Thoracic aorta (tissue), 2 donors: ENCODE results near the gene BASP1. TPM values are rescaled to one million over a fixed set of nuclear protein-coding genes. Genes with fewer than 3 reads are reported as not detected.

Experiments used
- ATAC-seq: fragments of 150-250 bp; one replicate; pipeline ENCODE4 v1.8.0; 2017; ENCODE audit warnings: low read depth; ENCODE audit not compliant: insufficient number of reproducible peaks, low FRiP score
- DNase-seq: peaks from one replicate; pipeline ENCODE4 v3.0.0-alpha.2; 2020; ENCODE audit warnings: low spot score
- H3K27ac ChIP-seq, 2 donors: fragments of 200-600 bp; sonication (generic); 1 replicate in 1 of 2; 2 replicates in 1 of 2; pipeline ENCODE4 v1.5.1; 2016; ENCODE audit warnings: mild to moderate bottlenecking in 2 of 2, moderate library complexity in 2 of 2
- H3K27me3 ChIP-seq: fragments of 200-600 bp; sonication (generic); replicated peaks from 2 replicates; pipeline ENCODE4 v1.6.0; 2016; ENCODE audit warnings: mild to moderate bottlenecking; ENCODE audit not compliant: insufficient read depth
- H3K36me3 ChIP-seq: fragments of 200-600 bp; sonication (generic); one replicate; pipeline ENCODE4 v1.5.1; 2016
- H3K4me1 ChIP-seq, 2 donors: fragments of 200-600 bp; sonication (generic); 1 replicate in 1 of 2; 2 replicates in 1 of 2; pipeline versions ENCODE4 v1.5.1 to v1.6.0; 2016; ENCODE audit warnings: low read depth in 2 of 2, mild to moderate bottlenecking in 1 of 2; ENCODE audit not compliant: control insufficient read depth in 1 of 2
- H3K4me3 ChIP-seq: fragments of 200-600 bp; sonication (generic); 2 replicates; pipeline ENCODE4 v1.5.1; 2016; ENCODE audit warnings: mild to moderate bottlenecking
- H3K9me3 ChIP-seq: fragments of 200-600 bp; sonication (generic); 2 replicates; pipeline ENCODE4 v1.5.1; 2016
- total RNA-seq, 2 donors: library from RNA; depleted of rRNA; stranded (reverse); fragments of >200 nt; gene quantifications; one replicate each; pipeline versions ENCODE4 v1.1.0 to v1.2.3, GENCODE V29; 2016
- TF ChIP-seq, protein P1 (sequence below): fragments of 200-600 bp; sonication (generic); IDR thresholded peaks from one replicate; pipeline ENCODE4 v1.5.1; 2019; ENCODE audit warnings: antibody characterized with exemption

Gene BASP1
- total RNA-seq, 2 donors from 2014 or later = 37.1 to 48.8 TPM

DNA sequence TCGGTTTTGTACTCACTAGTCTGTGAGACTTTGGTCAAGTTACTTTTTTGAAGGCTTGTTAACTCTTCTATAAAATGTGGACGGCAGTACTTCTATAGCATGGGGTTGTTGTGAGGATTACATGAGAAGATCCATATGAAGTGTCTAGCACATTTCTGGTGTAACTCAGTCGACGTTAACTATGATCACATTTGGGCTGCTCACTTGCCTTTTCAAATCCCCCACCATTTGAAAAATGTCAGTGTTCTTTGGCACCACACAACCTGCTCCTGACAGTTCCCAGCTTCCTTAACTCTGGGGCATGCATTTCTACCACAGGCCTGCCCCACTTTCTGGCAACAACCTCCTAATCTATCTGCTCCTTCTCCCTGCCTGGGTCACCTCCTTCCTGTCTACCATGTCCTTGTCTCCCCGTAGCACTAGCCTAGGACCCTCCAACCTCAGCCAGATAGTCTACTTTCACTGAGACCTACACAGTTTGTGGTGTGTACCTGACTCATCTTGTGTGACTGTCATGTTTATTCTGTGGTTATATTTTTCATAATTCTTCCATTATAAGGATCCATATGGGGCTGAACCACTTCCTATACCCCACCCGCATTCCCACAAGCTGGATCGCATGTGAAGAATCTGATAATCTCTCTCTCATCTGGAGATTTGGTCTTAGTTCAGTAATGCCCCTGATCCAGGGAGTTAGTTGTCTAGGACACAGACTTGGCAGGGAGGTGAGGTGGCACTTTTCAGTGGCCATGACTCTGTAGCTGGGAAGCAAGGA, 30.2 kb upstream of the BASP1 start:
- TF ChIP-seq, protein P1, sequence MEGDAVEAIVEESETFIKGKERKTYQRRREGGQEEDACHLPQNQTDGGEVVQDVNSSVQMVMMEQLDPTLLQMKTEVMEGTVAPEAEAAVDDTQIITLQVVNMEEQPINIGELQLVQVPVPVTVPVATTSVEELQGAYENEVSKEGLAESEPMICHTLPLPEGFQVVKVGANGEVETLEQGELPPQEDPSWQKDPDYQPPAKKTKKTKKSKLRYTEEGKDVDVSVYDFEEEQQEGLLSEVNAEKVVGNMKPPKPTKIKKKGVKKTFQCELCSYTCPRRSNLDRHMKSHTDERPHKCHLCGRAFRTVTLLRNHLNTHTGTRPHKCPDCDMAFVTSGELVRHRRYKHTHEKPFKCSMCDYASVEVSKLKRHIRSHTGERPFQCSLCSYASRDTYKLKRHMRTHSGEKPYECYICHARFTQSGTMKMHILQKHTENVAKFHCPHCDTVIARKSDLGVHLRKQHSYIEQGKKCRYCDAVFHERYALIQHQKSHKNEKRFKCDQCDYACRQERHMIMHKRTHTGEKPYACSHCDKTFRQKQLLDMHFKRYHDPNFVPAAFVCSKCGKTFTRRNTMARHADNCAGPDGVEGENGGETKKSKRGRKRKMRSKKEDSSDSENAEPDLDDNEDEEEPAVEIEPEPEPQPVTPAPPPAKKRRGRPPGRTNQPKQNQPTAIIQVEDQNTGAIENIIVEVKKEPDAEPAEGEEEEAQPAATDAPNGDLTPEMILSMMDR = no peak
- no peak overlapping the region for H3K4me3 ChIP-seq
- no peaks in the 10 kb centered on the region for H3K27me3 ChIP-seq
- DNase-seq (no peak), ATAC-seq (no peak)
- no peaks in the 10 kb centered on the region for H3K9me3 ChIP-seq
- peaks cover 5 to 6% of the 10 kb centered on the region in 2 donors for H3K4me1 ChIP-seq
- H3K36me3 ChIP-seq = no peaks in the 10 kb centered on the region
- no peak overlapping the region for H3K27ac ChIP-seq

DNA sequence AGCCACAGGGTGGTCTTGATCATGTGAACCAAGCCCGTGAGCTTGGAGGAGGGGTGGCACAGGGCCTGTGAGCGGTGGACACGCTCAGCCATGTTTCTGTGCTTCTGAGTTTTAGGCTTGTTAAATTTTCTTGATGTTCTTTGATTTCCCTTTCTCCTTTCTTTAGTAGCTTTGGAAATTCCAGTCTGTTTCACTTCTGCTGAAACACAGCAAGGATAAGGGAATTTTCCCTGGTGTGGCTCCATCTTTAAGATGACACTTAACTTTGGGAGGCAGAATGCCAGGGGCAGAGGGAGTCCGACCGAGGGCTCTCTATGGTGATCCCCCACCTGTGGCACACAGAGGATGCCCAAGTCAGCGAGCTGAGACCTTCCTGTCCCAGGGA, 29.7 kb upstream of the BASP1 start:
- Histone ChIP-seq H3K4me1 (peaks cover 5 to 6% of the 10 kb centered on the region in 2 donors), H3K27me3 (no peaks in the 10 kb centered on the region), H3K36me3 (no peaks in the 10 kb centered on the region), H3K4me3 (no peak overlapping the region), H3K9me3 (no peaks in the 10 kb centered on the region), H3K27ac (no peak overlapping the region)
- ATAC-seq (no peak), DNase-seq (no peak)
- TF ChIP-seq, protein P1 = no peak

DNA sequence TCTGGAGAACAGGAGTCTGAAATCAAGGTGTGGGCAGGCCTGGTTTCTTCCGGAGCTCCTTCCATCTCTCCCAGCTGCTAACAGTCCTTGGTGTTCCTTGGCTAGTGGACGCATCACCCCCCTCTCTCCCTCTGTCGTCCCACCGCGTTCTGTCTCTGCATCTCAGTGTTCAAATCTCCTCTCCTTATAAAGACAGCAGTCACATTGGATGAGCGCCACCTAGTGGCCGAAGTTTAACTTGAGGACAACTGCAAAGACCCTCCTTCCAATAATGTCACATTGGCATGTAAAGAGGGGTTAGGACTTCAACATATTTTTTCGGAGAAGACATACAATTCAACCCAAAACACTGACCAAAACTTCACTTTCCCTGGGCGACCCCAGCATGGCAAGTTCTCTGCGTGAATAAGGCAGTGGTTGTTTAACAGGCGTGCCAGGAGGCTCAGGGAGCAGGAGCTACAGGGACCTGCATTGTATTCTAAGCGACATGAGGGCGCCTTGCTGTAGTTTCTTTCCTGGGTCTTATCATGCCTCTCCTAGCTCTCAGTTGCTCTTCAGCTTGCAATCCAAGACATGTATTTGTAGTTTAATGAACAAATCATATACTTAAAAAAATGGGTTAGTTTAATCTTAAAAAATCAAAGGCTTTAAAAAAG, 27.9 kb upstream of the BASP1 start:
- TF ChIP-seq, protein P1 = peak; percentile 76
- Histone ChIP-seq H3K4me1 (peaks cover 5 to 6% of the 10 kb centered on the region in 2 donors), H3K9me3 (no peaks in the 10 kb centered on the region), H3K27ac (no peak overlapping the region), H3K36me3 (no peaks in the 10 kb centered on the region), H3K27me3 (no peaks in the 10 kb centered on the region), H3K4me3 (no peak overlapping the region)
- no peak for ATAC-seq
- DNase-seq = peak; percentile 43

DNA sequence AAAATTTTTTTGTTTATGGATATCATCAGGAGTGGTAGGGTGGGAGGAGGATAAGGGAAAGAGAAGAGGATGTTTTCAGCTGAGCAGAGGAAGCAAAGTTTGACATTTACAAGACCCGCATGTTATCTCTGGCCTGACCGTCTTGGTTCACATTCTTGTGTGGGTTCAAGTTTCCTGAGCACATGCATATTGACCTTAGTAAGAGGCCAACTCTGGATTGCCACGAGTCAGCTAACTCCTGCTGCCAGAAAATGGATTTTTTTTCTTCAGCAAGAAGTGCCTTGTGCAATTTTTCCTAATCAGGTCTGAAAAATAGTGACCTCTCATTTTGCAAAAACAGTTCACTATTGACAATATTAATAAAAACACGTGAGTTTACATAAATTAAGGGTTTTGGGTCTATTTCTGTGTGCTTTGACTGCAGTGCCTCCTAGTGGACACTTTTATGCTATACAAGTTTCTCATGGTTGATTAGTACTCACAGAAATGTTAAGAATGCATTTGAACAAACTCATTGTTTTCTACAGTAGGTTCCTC, 27.1 kb upstream of the BASP1 start:
- ATAC-seq = no peak

More for the DNA sequence above, 27.1 kb upstream of the BASP1 start:
- Histone ChIP-seq H3K36me3 (no peaks in the 10 kb centered on the region), H3K27ac (no peak overlapping the region), H3K4me1 (peaks cover 5% of the 10 kb centered on the region in 2 donors), H3K27me3 (no peaks in the 10 kb centered on the region), H3K9me3 (no peaks in the 10 kb centered on the region), H3K4me3 (no peak overlapping the region)
- TF ChIP-seq, protein P1 = peak; percentile 78
- DNase-seq = no peak
